ENCODE results near the gene RBM33. TPM values are rescaled to one million over a fixed set of nuclear protein-coding genes. Genes with fewer than 3 reads are reported as not detected.
A peak's percentile ranks its signal among the peaks of the same experiment; 100 is the strongest.

RBM33 gene
- total and polyA plus RNA-seq, 10 of the 15 experiments (the other 5 are each of a cell fraction or from before 2014, with no cell fraction given) = 4.7 to 67.2 (median 24.3) TPM

- no peak for TF ChIP-seq CUX1 (IDR thresholded peaks at IDR 0.05; ENCODE audit: insufficient replicate concordance, low read depth, low read length)
- TF ChIP-seq LARP7 (IDR thresholded peaks at IDR 0.05) = peak; percentile 63
- no peak for TF ChIP-seq BCLAF1 (IDR thresholded peaks at IDR 0.05)
- TF ChIP-seq MTA2 (IDR thresholded peaks at IDR 0.05; ENCODE audit: low read depth) = no peak
- no peak for TF ChIP-seq PAX8 (IDR thresholded peaks at IDR 0.05)
- no peak for TF ChIP-seq ZZZ3 (IDR thresholded peaks at IDR 0.05; ENCODE audit: control insufficient read depth, insufficient read length, low read depth)
- no peak for TF ChIP-seq KDM1A (IDR thresholded peaks at IDR 0.05; ENCODE audit: borderline replicate concordance)
- TF ChIP-seq HDAC6 (IDR thresholded peaks at IDR 0.05; ENCODE audit: unreplicated experiment) = no peak
- no peak for TF ChIP-seq RELB (IDR thresholded peaks at IDR 0.05; ENCODE audit: low read depth)
- TF ChIP-seq ZNF207 (IDR thresholded peaks at IDR 0.05; ENCODE audit: borderline replicate concordance) = peak; percentile 88; the same call in 1 of the 2 replicates
- TF ChIP-seq MLLT1 (IDR thresholded peaks at IDR 0.05) = no peak
- peak; percentile 64 for TF ChIP-seq CREB1 (IDR thresholded peaks at IDR 0.05; ENCODE audit: low read depth)
- TF ChIP-seq HDAC2 (IDR thresholded peaks at IDR 0.05) = no peak
- no peak for TF ChIP-seq EP300 (IDR thresholded peaks at IDR 0.05; ENCODE audit: borderline replicate concordance in 1 of 2, control insufficient read depth in 1 of 2, low read depth in 2 of 2, low read length in 2 of 2)
- TF ChIP-seq MYB (IDR thresholded peaks at IDR 0.05; ENCODE audit: borderline replicate concordance, low read depth, low read length) = no peak
- TF ChIP-seq DPF2 (IDR thresholded peaks at IDR 0.05) = peak; percentile 67
- no peak for TF ChIP-seq ZNF274 (IDR thresholded peaks at IDR 0.05; ENCODE audit: insufficient read depth, insufficient read length)
- no peak for TF ChIP-seq ATF7 (IDR thresholded peaks at IDR 0.05; ENCODE audit: low read depth)
- TF ChIP-seq SMAD5 (IDR thresholded peaks at IDR 0.05; ENCODE audit: low read depth) = no peak
Measured at GRCh38 chr7:155644178-155644970, at the start of gene RBM33 (continued).
